ENCODE results near the gene WDR33. TPM values are rescaled to one million over a fixed set of nuclear protein-coding genes. Genes with fewer than 3 reads are reported as not detected.
A peak's percentile ranks its signal among the peaks of the same experiment; 100 is the strongest.

The WDR33 gene
- total RNA-seq (10 to 100 TPM; 11.7 to 99.9 (median 35.3) TPM), polyA plus RNA-seq (10 to 100 TPM in 1 of 3 donors, 1 to 10 TPM in 2; 7.9 to 12.0 (median 8.6) TPM)
- long read RNA-seq, donor 1, transcript WDR33-204 (6 exons, 3,104 nt), result major isoform, 6 of 6 reads
- long read RNA-seq, donor 1, partial matches to known transcripts, result 0 of 6 reads
- long read RNA-seq, donor 1, other reads (novel, unspliced or antisense), result 0 of 6 reads
- long read RNA-seq, donor 2, transcript WDR33-204 (6 exons, 3,104 nt), result major isoform, 8 of 8 reads
- long read RNA-seq, donor 2, partial matches to known transcripts, result 0 of 8 reads
- long read RNA-seq, donor 2, other reads (novel, unspliced or antisense), result 0 of 8 reads
- long read RNA-seq, donor 3, transcript WDR33-204 (6 exons, 3,104 nt), result major isoform, 8 of 8 reads
- long read RNA-seq, donor 3, partial matches to known transcripts, result 0 of 8 reads
- long read RNA-seq, donor 3, other reads (novel, unspliced or antisense), result 0 of 8 reads
- long read RNA-seq, donor 4, partial matches to known transcripts, result 0 of 1 reads
- long read RNA-seq, donor 4, other reads (novel, unspliced or antisense), result 0 of 1 reads
- long read RNA-seq, donor 5, transcript WDR33-204 (6 exons, 3,104 nt), result major isoform, 11 of 21 reads
- long read RNA-seq, donor 5, partial matches to known transcripts, result 10 of 21 reads
- long read RNA-seq, donor 5, other reads (novel, unspliced or antisense), result 0 of 21 reads
- long read RNA-seq, donor 6, result 0 reads
- long read RNA-seq, donor 7, transcript WDR33-204 (6 exons, 3,104 nt), result major isoform, 17 of 17 reads
- long read RNA-seq, donor 7, partial matches to known transcripts, result 0 of 17 reads
- long read RNA-seq, donor 7, other reads (novel, unspliced or antisense), result 0 of 17 reads
- long read RNA-seq, donor 8, transcript WDR33-204 (6 exons, 3,104 nt), result major isoform, 14 of 19 reads
- long read RNA-seq, donor 8, partial matches to known transcripts, result 5 of 19 reads
- long read RNA-seq, donor 8, other reads (novel, unspliced or antisense), result 0 of 19 reads
- long read RNA-seq, donor 9, transcript WDR33-204 (6 exons, 3,104 nt), result major isoform, 7 of 7 reads
- long read RNA-seq, donor 9, partial matches to known transcripts, result 0 of 7 reads
- long read RNA-seq, donor 9, other reads (novel, unspliced or antisense), result 0 of 7 reads
- long read RNA-seq, donor 10, partial matches to known transcripts, result 0 of 2 reads
- long read RNA-seq, donor 10, other reads (novel, unspliced or antisense), result 0 of 2 reads

DNA sequence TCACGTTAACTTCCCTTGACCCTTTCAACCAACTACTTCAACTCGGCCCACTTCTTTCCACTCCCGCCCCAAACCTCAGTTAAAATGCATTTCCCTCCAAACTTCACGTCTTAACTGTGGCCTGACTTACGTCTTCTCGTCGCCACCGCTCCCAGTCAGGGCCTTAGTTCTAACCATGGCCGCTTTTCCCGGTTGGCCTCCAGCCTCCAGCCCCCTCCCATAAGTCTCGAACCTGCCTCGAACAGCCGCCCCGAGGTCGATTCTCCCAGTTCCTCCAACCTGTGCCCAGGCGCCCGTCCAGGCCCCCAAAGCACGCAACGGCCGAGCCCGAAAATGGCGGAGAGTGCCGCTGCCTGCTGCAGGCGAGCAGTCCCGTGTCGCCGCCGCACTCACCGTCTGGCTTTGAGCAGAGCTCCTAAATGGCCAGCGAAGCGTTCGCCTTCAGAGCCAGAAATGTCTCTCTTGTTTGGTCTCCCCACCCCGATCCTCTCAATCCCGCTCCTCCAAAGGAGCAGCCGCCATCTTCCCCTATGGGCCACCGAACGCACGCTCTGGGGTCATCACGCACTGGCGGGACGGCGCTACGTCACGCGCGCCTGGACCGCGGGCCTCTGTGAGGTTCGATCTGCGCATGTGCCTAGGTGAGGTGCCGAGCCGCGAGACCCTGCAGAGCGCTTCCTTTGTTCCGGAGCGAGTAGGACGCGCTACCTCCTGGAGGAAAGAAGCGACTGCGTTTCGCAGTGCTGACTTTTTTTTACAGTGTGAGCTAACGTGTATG is at the start of gene WDR33:
Gene WDR33, minus strand, starts transcription at position 553 of the 778 bp plus-strand sequence. CDS start 40,190 bp downstream, outside the sequence.
- H3K4me1 ChIP-seq, result peaks cover 29 to 50% (median 42%) of the 10 kb centered on the region in 4 donors
- peak within 1 kb of the TSS; percentile 87 to 97 (median 97) for H3K27ac ChIP-seq
- intact Hi-C loops (cut with DNase I; ENCODE audit: low total_unique reads), result no loop called here
- H3K36me3 ChIP-seq, result no peaks in the 10 kb centered on the region
- H3K27me3 ChIP-seq, result no peaks in the 10 kb centered on the region
- TF ChIP-seq POLR2AphosphoS5 (IDR thresholded peaks at IDR 0.05) (peak; percentile 91 to 94 (median 91)), EP300 (IDR thresholded peaks at IDR 0.05) (no peak), POLR2A (IDR thresholded peaks at IDR 0.05) (peak in 2 of 4 donors; percentile 34 to 63)
- TF ChIP-seq, protein P1, sequence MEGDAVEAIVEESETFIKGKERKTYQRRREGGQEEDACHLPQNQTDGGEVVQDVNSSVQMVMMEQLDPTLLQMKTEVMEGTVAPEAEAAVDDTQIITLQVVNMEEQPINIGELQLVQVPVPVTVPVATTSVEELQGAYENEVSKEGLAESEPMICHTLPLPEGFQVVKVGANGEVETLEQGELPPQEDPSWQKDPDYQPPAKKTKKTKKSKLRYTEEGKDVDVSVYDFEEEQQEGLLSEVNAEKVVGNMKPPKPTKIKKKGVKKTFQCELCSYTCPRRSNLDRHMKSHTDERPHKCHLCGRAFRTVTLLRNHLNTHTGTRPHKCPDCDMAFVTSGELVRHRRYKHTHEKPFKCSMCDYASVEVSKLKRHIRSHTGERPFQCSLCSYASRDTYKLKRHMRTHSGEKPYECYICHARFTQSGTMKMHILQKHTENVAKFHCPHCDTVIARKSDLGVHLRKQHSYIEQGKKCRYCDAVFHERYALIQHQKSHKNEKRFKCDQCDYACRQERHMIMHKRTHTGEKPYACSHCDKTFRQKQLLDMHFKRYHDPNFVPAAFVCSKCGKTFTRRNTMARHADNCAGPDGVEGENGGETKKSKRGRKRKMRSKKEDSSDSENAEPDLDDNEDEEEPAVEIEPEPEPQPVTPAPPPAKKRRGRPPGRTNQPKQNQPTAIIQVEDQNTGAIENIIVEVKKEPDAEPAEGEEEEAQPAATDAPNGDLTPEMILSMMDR (IDR thresholded peaks at IDR 0.05), result peak in 1 of 7 experiments; percentile 29
- WGBS, 5 donors, result 0 to 1% (median 0%) methylated on average over 47 to 62 of the region's 62 CpGs
- no peaks in the 10 kb centered on the region for H3K9me3 ChIP-seq
- peak within 1 kb of the TSS; percentile 61 to 90 (median 79) for H3K4me3 ChIP-seq
- peak; percentile 93 to 98 for DNase-seq

- Histone ChIP-seq H3K36me3 (peaks cover 13 to 30% (median 27%) of the 10 kb centered on the region in 4 donors), H3K27ac (no peak overlapping the region), H3K27me3 (no peaks in the 10 kb centered on the region), H3K9me3 (no peaks in the 10 kb centered on the region), H3K4me1 (peaks cover 15 to 44% (median 34%) of the 10 kb centered on the region in 4 donors), H3K4me3 (no peak overlapping the region)
- 40 to 49% (median 43%) methylated on average over 5 of the region's 5 CpGs for WGBS, 5 donors
- intact Hi-C loops (cut with DNase I; ENCODE audit: low total_unique reads), result loop anchor here (5.0 kb wide), 1 partner anchor 53 kb away; no protein-coding TSS in a partner anchor
- TF ChIP-seq EP300 (IDR thresholded peaks at IDR 0.05) (no peak), POLR2A (IDR thresholded peaks at IDR 0.05) (no peak), POLR2AphosphoS5 (IDR thresholded peaks at IDR 0.05) (no peak)
- TF ChIP-seq, protein P1 (IDR thresholded peaks at IDR 0.05), result no peak
- no peak for DNase-seq
Observed at GRCh38 chr2:127860130-127860529, 49.2 kb upstream of the WDR33 start.

- 7 to 23% (median 13%) methylated on average over 8 of the region's 8 CpGs for WGBS, 5 donors
- H3K4me3 ChIP-seq, result no peak overlapping the region
Observed at GRCh38 chr2:127859712-127860085, 48.7 kb upstream of the WDR33 start.

More at GRCh38 chr2:127859712-127860085, 48.7 kb upstream of the WDR33 start:
- TF ChIP-seq POLR2A (IDR thresholded peaks at IDR 0.05) (no peak), POLR2AphosphoS5 (IDR thresholded peaks at IDR 0.05) (peak in 1 of 3 donors; percentile 20), EP300 (IDR thresholded peaks at IDR 0.05) (no peak)
- Histone ChIP-seq H3K27ac (no peak overlapping the region), H3K27me3 (no peaks in the 10 kb centered on the region), H3K36me3 (peaks cover 11 to 26% (median 22%) of the 10 kb centered on the region in 4 donors), H3K9me3 (no peaks in the 10 kb centered on the region), H3K4me1 (peaks cover 15 to 48% (median 37%) of the 10 kb centered on the region in 4 donors)
- intact Hi-C loops (cut with DNase I; ENCODE audit: low total_unique reads), result loop anchor here (5.0 kb wide), 1 partner anchor 52 kb away; no protein-coding TSS in a partner anchor
- DNase-seq, result peak; percentile 88 to 93
